ENCODE results near the gene EPHB6.

The EPHB6 gene

GRCh38 chr7:142835487-142835886 lies 19.4 kb upstream of the EPHB6 start:
- DNase-seq (ENCODE audit: low read depth): no peak

GRCh38 chr7:142836426-142836825 lies 18.4 kb upstream of the EPHB6 start:
- DNase-seq (ENCODE audit: low read depth): no peak

GRCh38 chr7:142838461-142839213 lies 16.2 kb upstream of the EPHB6 start:
- no peak for DNase-seq (ENCODE audit: low read depth)

GRCh38 chr7:142842251-142842766 lies 12.6 kb upstream of the EPHB6 start:
- DNase-seq (ENCODE audit: low read depth): no peak

GRCh38 chr7:142847353-142847752 lies 7.5 kb upstream of the EPHB6 start:
- no peak for DNase-seq (ENCODE audit: low read depth)

- DNase-seq (ENCODE audit: low read depth): no peak
Observed at GRCh38 chr7:142851269-142851668, 3.6 kb upstream of the EPHB6 start.

- DNase-seq (ENCODE audit: low read depth): no peak
Observed at GRCh38 chr7:142851919-142852318, 3.0 kb upstream of the EPHB6 start.

GRCh38 chr7:142853739-142854371 lies 1.0 kb upstream of the EPHB6 start:
- no peak for DNase-seq (ENCODE audit: low read depth)

- no peak for DNase-seq (ENCODE audit: low read depth)
Observed at GRCh38 chr7:142855114-142855743, 353 bp downstream of the EPHB6 start.

- no peak for DNase-seq (ENCODE audit: low read depth)
Observed at GRCh38 chr7:142855756-142856564, 1.1 kb downstream of the EPHB6 start.

GRCh38 chr7:142856565-142857245 lies 1.8 kb downstream of the EPHB6 start:
- DNase-seq (ENCODE audit: low read depth): no peak

- DNase-seq (ENCODE audit: low read depth): no peak
Observed at GRCh38 chr7:142857625-142858024, 2.7 kb downstream of the EPHB6 start.

- DNase-seq (ENCODE audit: low read depth): no peak
Observed at GRCh38 chr7:142859411-142859810, 4.5 kb downstream of the EPHB6 start.

- peak; percentile 44 for DNase-seq (ENCODE audit: low read depth)
Observed at GRCh38 chr7:142859829-142860228, 5.0 kb downstream of the EPHB6 start.

- DNase-seq (ENCODE audit: low read depth): no peak
Observed at GRCh38 chr7:142860968-142861367, 6.1 kb downstream of the EPHB6 start.

GRCh38 chr7:142862351-142862750 lies 7.5 kb downstream of the EPHB6 start:
- no peak for DNase-seq (ENCODE audit: low read depth)

- DNase-seq (ENCODE audit: low read depth): no peak
Observed at GRCh38 chr7:142862786-142863400, 8.0 kb downstream of the EPHB6 start.

GRCh38 chr7:142863891-142864685 lies 9.2 kb downstream of the EPHB6 start:
- no peak for DNase-seq (ENCODE audit: low read depth)

- DNase-seq (ENCODE audit: low read depth): no peak
Observed at GRCh38 chr7:142864980-142865747, 10.3 kb downstream of the EPHB6 start.

- no peak for DNase-seq (ENCODE audit: low read depth)
Observed at GRCh38 chr7:142865766-142866165, 10.9 kb downstream of the EPHB6 start.

Data from stromal cell of bone marrow (primary cell).